ENCODE results near the gene PBXIP1.

The PBXIP1 gene

DNA sequence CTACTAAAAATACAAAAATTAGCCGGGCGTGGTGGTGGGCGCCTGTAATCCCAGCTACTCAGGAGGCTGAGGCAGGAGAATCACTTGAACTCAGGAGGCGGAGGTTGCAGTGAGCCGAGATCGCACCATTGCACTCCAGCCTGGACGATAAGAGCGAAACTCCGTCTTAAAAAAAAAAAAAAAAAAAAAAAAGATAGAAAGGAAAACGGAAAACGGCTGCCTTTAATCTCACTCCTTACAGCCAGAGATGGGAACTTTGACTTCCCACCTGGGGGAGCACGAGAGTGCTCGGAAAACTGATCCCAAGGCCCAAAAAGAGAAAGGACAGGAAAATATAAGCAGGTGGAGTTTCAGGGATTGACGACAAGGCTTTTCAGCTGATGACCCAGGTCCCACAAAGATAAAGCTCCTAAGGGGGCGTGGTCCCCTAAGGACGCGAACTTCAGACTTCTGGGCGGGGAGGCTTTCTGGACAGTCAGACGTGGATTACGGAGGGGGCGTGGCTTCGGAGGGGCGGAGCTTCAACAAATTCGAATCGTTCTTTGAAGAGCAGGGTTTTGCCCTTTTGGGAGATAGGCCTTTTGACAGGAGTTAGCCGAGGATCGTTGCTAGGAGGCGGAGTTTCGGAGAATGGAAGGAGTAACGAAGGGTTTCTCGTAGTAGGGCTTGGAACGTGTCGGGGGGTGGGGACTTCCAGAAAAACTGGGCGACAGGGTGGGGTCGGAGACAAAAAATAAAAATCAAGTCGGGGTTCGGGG, 17.6 kb upstream of the PBXIP1 start:
- DNase-seq (ENCODE audit: low read depth in 2 of 2): peak; percentile 86 to 90

DNA sequence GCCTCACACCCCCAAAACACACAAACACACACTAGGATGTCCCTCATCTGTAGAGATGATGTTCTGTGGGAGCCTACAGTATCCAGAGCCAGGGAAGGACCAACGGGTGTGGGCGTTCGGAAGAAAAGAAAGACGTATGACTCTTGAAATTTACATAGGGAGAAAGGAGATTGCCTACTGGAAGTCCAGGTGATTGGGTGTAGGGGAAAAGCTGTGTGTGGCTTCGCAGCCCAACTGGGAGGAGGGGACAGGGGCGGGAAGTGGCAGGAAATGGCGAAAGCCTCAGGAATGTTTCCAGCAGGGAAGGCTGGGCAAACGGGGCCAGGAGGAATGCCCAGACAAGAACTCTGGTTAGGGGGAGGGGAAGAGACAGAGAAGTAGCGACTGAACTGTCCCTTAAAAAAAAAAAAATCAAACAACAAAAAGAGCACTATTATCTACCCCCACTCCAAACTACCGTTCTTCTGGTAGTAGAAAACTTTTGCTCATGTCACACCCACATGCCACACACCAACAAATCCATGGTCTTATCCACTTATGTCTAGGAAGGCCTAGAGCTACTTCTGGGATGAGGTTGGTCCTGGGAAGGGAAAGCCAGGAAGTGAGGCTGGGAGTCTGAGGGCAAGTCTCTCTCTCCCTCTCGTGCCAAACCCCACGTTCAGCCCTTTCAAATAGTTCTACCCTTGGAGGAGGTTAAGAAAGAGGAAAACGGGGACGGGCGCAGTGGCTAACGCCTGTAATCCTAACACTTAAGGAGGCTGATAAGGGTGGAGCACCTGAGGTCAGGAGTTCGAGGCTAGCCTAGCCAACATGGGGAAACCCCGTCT, 16.8 kb upstream of the PBXIP1 start:
- DNase-seq (ENCODE audit: low read depth in 2 of 2): no peak

DNA sequence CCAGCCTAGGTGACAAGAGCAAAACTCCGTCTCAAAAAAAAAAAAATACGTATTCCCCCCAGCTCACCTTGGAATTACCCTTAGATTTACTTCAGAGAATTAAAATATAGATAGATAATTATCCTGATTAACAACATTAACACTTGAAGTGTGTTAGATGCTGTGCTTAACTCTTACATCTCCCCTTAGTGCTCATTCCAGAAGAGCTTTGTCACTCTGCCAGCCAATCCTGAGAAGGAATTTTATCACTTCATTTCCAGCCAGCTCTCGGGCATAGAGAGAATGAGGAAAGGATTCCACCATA, 16.3 kb upstream of the PBXIP1 start:
- no peak for DNase-seq (ENCODE audit: low read depth in 2 of 2)

DNA sequence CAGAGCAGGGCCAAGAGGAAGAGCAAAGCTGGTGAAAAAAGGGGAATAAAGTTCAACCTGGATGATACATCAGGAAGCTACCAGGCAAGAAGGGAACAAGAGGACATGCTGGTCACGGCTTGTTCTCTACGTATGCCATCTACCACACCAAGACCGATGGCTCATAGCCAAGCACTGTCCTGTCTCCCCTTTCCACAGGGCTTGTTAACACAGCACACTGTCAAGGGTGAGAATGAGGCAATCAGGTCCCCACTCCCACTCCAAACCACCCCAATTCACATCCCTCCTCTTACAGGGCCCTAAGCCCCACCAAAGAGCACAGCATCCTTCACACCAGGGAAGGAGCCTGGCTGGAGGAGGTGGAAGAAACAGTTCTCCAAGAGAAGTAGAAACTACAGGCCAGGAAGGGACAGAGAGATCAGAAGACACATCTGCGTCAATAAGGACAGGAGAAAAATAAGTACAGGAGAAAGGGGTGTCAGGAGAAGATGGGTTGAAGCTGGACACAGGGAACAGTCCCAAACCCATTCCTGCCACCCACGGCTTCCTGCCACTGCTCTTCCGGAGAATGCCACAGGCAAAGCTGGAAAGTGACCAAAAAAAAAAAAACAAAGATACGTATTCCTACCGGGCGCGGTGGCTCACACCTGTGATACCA, 15.6 kb upstream of the PBXIP1 start:
- DNase-seq (ENCODE audit: low read depth in 2 of 2): no peak

DNA sequence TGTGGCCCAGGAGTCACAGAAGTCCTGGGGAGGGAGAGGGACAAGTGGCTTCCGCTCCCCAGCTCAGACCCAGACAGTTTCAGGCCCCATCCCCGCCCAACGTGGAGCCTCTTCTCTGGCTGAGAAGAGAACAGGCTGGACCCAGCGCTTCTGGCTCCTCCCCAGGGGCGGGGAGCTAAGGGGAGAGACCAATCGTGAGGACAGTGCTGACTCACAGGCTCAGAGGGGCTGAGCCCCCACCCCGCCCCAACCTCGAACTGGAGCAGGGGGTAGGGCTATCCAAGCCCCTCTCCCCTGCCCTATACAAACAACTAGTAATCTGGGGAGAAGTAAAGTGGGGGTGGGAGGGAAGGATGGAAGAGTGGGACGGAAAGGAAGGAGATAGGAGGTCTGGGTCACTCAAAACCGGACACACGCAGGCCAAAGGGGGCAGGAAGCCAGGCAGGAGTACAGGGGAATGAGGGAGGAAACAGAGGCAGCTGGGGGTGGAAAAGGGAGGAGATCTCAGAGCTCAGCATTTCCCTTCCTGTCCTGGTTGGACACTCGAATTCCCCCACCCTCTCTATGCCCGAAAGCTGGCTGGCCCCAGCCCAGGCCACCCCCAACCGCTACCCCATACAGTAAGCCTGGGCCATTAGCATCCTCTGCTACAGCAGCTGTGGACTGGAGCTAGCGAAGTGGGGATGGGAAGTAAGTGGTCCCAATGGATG, 14.9 kb upstream of the PBXIP1 start, which contains the start of gene SHC1:
TSS of gene SHC1 (minus strand) at position 117 of the 710 bp plus-strand sequence. CDS start 221 bp downstream, outside the sequence.
- DNase-seq (ENCODE audit: low read depth in 2 of 2): no peak

DNA sequence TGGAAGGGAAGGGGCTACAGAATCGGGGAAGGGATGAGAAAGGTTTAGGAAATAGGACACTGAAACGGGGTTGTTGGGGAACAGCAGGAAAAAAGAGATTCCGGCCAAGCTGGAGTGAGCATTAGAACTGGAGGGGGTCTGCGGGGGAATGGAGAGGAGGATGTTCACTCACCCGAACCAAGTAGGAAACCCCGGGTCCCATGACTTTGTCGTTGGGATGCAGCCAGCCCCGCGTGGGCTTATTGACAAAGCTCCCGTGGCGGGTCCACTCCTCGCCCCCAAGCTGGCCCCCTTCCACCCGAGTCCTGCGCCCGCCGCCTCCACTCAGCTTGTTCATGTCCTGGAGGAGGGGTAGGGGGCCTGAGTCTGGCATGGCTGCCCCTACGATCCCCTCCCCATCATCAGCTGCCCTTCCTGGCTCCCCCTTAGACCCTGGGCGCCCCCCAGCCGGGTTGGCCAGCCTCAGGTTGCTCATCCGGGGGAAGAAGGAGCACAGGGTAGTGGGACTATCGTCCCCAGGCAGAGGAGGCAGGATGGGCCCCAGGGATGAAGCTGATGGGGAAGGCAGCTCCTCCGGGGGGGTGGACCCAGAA, 14.1 kb upstream of the PBXIP1 start:
- DNase-seq (ENCODE audit: low read depth in 2 of 2): no peak

DNA sequence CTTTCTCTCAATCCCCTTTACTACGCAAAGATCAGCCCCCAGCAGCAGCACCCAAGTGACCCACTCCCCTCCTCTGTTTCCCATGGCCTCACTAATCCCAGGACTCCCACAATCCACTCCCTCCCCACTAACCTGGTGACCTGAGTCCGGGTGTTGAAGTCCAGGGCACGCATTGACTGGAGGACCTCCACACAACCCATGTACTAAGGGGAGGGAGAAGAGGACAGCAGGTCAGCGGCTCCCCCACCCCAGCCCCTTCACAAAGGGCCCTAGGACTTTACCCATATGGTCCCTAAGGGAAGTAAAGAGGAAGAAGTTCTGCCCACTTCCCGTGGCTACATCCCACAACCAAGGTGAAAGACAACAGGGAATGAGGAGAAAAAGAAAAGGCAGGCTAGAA, 13.3 kb upstream of the PBXIP1 start:
- no peak for DNase-seq (ENCODE audit: low read depth in 2 of 2)

DNA sequence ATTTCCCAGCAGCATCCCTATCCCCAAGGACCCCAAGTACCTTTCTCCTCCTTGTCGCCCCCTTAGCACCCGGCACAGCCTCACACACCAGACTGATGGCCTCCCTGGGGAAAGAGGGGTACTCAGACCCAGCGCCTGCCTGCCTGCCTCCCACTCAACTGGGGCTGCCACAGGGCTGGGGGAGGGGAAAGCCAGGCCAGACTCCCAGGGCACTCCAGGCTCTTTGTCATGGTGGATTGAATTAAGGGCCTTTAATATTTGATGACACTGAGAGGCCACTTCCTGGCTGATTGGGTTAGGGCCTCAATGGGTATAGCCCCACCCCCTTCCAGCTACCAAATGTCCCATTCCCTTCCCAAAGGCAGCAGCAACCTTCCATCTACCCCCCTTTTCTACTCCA, 12.8 kb upstream of the PBXIP1 start:
- no peak for DNase-seq (ENCODE audit: low read depth in 2 of 2)

DNA sequence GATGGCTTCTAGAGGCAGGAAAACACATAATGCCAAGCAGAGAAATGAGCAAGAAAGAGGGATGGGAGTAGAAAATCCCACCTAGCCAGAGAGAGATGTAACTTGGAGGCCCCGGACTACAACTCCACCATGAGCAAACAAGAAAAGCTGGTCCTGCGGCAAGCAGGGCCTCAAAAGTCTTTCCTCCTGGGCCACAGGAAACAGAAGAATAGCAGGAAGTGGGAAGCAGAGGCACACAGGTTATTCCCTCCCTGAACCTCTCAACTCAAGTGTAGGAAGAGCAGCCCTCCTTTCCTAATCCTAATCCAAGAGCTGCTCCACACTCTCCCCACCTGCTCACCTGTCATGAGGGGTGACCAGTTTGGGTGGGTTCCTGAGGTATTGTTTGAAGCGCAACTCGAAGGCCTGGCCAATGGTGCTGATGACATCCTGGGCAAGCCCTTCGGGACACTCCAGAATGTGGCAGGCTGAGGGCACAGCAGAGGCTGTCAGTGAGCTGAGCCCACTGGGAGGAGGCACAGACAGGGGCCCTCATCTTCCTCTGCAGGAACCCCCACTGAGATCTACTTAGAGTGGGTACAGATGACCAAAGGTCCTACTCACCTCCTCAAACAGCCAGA, 11.5 kb upstream of the PBXIP1 start:
- no peak for DNase-seq (ENCODE audit: low read depth in 2 of 2)

DNA sequence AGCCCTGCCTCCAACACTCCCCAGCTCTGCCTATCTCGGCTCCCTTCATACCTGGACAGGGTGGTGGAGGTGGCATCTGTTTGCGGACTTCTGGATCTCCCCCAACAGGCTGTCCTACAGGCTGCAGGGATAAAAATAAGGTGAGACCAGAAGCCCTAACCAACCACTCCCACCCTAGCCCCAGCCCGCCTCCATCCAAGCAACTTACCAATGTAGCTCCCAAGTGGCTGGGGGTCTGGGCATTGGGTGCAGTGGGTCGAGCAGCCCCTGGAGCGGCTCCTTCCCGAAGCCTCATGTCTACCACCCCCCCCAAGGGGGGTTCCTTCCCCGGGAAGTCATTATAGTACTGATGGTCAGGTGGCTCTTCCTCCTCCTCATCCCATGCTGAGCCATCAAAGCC, 10.2 kb upstream of the PBXIP1 start:
- no peak for DNase-seq (ENCODE audit: low read depth in 2 of 2)

DNA sequence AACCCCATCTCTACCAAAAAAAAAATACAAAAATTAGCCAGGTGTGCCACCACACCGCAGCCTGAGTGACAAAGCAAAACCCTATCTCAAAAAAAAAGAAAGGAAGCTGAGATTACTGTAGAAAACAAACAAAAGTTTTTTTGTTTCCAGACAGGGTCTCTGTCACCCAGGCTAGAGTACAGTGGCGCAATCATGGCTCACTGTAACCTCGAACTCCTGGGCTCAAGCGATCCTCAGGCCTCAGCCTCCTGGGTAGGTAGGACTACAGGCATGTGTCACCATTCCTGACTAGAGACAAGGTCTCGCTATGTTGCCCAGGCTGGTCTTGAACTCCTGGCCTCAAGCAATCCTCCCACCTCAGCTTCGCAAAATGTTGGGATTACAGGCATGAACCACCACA, 8.5 kb upstream of the PBXIP1 start:
- no peak for DNase-seq (ENCODE audit: low read depth in 2 of 2)

DNA sequence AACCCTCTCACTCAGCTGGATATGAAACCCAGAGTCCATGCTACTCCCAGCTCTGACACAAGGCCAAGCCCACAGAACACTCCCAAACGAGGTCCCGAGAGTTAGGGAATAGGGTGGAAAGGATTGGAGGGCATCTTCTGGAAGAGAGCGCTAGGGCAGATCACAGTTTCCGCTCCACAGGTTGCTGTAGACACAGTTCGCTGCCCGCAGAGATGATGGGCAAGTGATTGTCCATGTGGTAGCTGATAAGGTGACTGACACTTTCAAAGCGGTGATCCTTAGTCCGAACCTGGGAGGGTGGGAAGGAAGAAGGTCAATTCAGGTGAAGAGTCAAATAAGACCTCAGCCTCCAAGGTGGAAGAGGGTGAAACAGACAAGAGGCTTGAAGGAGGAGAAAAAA, 7.7 kb upstream of the PBXIP1 start:
- no peak for DNase-seq (ENCODE audit: low read depth in 2 of 2)

DNA sequence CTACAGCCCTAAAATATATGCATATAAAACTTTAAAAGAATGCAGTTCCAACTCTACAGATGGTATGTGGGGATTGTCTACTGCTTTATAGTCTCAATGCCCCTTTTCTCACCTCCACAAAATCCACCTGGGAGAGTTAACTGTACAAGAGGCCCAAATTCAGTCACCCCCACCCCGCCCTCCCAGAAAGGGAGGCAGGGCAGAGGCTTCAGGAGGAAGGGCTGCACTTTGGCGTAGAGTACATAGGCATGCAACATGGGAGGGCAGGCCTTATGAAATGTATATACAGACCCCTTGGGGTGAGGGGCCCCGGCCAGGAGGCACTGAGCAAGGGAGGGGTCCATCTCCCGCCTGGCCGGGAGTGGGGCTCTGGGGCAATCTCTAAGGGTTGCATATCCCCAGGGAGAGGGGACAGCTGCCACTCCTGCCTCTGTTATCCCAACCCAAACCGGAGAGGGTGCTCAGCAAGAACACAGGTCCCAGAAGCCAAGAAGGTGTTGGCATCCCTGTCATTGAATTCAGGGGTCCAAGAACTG, 7.0 kb upstream of the PBXIP1 start:
- no peak for DNase-seq (ENCODE audit: low read depth in 2 of 2)

DNA sequence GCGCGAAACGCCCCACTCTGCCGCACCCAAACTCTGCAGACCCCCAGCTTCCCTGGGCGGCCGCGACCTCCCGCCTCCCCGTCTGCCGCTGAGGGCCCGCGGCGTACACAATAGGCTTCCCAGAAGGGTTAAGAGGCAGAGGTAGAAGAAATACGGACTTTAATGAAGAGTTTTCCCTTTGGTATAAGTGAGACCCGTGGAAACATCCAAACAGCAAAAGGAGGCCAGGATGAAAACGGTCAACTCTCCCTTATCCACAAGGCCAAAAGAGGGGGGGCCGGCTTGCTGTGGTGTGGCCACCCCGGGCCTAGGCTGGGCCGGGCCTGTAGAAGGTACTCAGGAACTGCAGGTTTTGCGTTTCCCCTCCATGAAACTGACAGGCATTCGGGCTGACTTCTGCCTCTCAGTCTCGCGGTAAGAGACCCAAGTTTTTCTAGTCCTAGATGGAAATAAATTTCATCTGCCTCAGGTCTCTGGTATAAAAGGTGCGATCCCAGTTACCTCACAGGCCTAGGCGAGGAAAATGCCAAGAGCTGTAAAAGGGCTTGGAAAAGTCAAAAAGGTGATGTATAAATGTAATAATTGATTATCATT, 6.4 kb upstream of the PBXIP1 start:
- DNase-seq (ENCODE audit: low read depth in 2 of 2): no peak

DNA sequence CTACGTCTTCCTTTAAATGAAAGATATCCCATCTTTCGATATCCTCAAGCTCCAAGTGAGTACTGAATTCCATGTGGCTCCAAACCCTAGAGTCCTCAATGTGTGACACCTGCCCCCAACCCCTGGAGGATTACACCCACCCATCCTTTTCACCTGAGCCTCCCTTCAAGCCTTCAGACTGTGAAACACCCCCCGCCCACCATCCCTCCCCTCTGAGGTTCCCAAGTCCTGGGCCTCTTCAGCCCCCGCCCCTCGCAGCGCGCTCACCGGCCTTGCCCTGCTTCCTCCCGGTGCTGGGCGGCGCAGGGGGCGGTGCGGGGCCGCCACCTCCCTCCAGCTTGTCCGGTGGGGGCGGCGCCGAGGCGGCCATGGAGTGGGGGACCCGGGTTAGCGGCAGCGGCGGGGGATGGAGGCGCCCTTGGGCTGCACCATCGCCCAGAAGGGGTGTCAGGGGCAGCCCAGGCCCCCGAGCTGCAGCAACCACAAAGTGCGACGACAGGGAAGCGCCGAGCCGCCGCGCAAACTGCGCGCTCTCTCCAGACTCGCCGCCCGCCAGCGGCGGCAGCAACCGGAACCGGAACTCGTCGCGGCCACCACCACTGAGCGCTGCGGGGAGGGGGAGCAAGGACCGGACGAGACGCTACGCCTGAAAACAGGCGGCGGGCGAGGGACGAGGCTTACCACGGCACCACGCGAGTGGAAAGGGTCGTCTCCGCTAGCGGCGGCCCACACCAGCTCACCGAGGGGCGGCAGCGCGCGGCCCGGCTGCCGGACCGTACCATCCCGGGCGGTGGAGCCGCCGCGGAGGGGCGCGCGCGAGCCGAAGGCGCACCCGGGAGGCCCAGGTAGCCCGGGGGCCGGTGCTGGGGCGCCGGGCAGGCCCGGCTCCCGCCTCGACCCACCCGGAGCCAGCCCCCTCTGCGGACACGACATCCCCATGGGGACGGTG, 5.6 kb upstream of the PBXIP1 start, which contains the start of gene PYGO2:
TSS of gene PYGO2 (minus strand) at position 576 of the 949 bp plus-strand sequence. CDS start at position 370, 206 bp downstream.
- peak; percentile 78 to 81 for DNase-seq (ENCODE audit: low read depth in 2 of 2)

DNA sequence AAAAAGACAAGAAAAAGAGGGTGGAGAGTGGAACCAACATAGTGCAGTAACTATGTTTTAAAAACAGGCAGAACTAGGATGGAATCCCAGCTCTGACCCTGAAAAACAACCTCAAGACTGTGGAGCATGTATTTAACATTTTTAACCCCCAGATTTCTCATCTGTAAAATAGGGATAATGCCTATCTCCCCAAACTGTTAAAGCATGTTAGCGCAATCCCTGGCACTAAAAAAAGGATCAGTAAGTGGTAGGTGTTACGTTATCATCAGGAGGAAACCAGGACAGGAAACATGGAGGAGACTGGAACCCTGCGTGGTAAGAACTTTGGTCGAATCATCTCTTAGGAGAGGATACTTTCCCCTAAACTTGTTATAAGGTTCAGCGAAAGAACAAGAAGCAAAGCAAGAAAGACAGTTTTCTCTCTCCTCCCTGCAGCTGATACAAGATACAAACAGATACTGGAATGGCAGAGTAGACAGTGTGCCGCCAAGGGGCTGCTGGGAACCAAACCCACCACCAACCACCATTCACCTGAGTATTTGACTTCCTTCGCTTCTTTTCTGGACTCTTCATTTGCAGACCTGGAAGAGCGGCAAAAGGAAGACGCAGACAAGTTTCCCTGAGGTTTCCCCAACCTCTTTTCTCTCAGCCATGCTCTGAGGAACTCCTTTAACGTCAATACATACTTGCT, 4.7 kb upstream of the PBXIP1 start:
- no peak for DNase-seq (ENCODE audit: low read depth in 2 of 2)

DNA sequence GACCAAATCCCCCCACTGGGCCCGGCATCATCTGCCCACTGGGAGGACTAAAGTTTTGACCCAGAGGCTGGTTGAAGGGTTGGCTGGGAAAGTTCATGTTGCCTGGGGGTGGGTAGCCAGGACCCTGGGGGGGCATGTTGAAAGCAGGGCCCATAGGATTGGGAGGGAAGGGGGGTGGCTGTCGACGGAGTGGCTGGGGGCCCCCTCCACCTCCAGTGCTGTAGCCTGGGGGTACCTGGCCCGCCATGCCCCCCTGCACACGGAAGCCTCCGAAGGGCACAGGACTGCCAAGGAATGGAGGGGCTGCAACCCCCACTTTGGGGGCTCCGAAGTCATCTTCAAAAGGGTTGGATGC, 3.5 kb upstream of the PBXIP1 start:
- no peak for DNase-seq (ENCODE audit: low read depth in 2 of 2)

DNA sequence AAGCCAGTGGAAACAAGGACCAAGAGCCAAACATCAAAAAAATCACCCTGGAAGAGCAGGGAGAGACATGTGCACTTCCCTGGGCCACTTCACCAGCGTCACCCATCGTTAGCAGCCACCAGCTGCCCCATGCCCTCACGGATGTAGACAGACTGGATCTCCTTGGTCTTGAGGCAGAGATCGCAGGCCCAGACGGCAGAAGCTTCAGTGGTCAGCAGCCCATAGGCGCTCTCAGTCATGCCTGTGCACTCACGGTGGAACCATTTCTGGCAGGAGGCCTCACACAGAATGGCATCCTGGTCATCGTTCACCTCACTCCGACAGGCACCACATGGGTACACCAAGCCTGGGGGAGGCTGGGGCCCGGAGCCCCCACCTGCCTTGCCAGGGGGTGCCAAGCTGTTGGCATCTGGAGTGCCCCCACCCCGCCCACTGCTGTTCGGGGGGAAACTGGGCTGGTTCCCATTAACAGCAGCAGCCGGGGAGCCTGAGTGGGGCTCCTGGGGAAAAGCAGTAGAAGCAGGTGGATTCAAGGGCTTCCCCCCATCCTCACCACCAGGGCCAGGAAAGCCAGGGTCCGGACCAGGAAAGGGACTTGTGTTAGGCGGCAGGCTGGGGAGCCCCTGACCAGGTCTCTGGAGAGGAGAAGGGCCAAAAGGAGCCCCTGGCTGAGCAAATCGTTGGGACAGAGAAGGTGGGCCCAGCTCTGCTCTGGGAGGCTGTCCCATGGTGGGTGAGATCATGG, 3.0 kb upstream of the PBXIP1 start:
- DNase-seq (ENCODE audit: low read depth in 2 of 2): no peak
